SK-N-SH (cell line): ENCODE results near the gene C12orf43.

ENCODE experiments used
- GABPA ChIP-seq: IDR thresholded peaks from 2 replicates; pipeline ENCODE4 v1.4.0; 2012; ENCODE audit warnings: low read depth, mild to moderate bottlenecking
- JUND ChIP-seq: IDR thresholded peaks from 2 replicates; pipeline ENCODE4 v1.4.0; 2012
- MAX ChIP-seq: IDR thresholded peaks from 2 replicates; pipeline ENCODE4 v1.4.0; 2012; ENCODE audit warnings: low read depth
- MXI1 ChIP-seq: IDR thresholded peaks from 2 replicates; pipeline ENCODE4 v1.6.1; 2012; ENCODE audit warnings: mild to moderate bottlenecking, low read depth, low read length, improper control_type of control experiment
- POLR2AphosphoS5 ChIP-seq: IDR thresholded peaks from 2 replicates; pipeline ENCODE4 v1.6.1; 2012; ENCODE audit warnings: low read depth, low read length
- RAD21 ChIP-seq: IDR thresholded peaks from 2 replicates; pipeline ENCODE4 v1.6.1; 2012; ENCODE audit warnings: mild to moderate bottlenecking, low read length
- RFX5 ChIP-seq: IDR thresholded peaks from 2 replicates; pipeline ENCODE4 v1.6.1; 2012; ENCODE audit warnings: mild to moderate bottlenecking, improper control_type of control experiment, low read length
- YY1 ChIP-seq: IDR thresholded peaks from 2 replicates; pipeline ENCODE4 v1.4.0; 2012; ENCODE audit warnings: low read depth, mild to moderate bottlenecking
- TF ChIP-seq, protein P1 (sequence below): fragments of 200-600 bp; sonication (generic); IDR thresholded peaks from 2 replicates; pipeline ENCODE4 v1.6.1; 2017; ENCODE audit warnings: antibody characterized with exemption, mild to moderate bottlenecking, moderate library complexity
- TF ChIP-seq, protein P2 (sequence below): IDR thresholded peaks from 2 replicates; pipeline ENCODE4 v1.4.0; 2012; ENCODE audit warnings: low read depth, borderline replicate concordance

DNA sequence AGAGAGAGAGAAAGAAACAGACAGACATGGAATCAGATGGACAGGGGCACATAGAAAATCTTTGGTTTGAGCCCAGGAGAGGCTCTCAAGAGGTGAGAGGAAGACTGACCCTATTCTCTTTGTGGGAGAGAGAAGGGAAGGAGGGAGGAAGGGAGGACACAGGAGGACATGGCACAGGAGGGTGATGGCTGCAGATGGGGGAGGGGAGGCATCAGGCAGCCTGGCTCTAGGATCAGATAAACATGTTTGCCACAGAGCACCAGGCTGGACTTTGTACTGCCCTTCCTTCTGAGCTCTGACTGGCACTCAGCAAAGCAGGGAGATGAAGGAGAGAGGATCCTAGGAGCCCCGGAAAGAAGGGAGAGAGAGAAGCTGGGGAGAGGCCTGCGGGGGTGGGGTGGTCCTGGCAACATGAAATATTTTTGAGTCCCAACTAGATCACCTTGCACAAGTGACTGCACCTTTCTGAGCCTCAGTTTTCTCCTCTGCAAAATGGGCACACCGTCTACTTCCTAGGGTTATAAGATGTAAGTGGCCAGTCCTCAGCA lies 31.9 kb downstream of the C12orf43 start:
- TF ChIP-seq POLR2AphosphoS5: no peak
- TF ChIP-seq, protein P1, sequence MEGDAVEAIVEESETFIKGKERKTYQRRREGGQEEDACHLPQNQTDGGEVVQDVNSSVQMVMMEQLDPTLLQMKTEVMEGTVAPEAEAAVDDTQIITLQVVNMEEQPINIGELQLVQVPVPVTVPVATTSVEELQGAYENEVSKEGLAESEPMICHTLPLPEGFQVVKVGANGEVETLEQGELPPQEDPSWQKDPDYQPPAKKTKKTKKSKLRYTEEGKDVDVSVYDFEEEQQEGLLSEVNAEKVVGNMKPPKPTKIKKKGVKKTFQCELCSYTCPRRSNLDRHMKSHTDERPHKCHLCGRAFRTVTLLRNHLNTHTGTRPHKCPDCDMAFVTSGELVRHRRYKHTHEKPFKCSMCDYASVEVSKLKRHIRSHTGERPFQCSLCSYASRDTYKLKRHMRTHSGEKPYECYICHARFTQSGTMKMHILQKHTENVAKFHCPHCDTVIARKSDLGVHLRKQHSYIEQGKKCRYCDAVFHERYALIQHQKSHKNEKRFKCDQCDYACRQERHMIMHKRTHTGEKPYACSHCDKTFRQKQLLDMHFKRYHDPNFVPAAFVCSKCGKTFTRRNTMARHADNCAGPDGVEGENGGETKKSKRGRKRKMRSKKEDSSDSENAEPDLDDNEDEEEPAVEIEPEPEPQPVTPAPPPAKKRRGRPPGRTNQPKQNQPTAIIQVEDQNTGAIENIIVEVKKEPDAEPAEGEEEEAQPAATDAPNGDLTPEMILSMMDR: no peak
- TF ChIP-seq MXI1: no peak
- no peak for TF ChIP-seq YY1
- TF ChIP-seq, protein P2, sequence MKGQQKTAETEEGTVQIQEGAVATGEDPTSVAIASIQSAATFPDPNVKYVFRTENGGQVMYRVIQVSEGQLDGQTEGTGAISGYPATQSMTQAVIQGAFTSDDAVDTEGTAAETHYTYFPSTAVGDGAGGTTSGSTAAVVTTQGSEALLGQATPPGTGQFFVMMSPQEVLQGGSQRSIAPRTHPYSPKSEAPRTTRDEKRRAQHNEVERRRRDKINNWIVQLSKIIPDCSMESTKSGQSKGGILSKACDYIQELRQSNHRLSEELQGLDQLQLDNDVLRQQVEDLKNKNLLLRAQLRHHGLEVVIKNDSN: no peak
- TF ChIP-seq JUND: no peak
- no peak for TF ChIP-seq MAX
- no peak for TF ChIP-seq RFX5
- TF ChIP-seq RAD21: no peak
- no peak for TF ChIP-seq GABPA
